ENCODE results near the gene LGMN. TPM values are rescaled to one million over a fixed set of nuclear protein-coding genes. Genes with fewer than 3 reads are reported as not detected.
"Not testable (repeated sequence)": the region's sequence is repeated elsewhere in the genome, so short reads cannot be mapped to it uniquely, and the experiment has no call there.

LGMN gene
- total and polyA plus RNA-seq, 2 experiments from 2014 or later, result 60.0 to 83.5 TPM

DNA sequence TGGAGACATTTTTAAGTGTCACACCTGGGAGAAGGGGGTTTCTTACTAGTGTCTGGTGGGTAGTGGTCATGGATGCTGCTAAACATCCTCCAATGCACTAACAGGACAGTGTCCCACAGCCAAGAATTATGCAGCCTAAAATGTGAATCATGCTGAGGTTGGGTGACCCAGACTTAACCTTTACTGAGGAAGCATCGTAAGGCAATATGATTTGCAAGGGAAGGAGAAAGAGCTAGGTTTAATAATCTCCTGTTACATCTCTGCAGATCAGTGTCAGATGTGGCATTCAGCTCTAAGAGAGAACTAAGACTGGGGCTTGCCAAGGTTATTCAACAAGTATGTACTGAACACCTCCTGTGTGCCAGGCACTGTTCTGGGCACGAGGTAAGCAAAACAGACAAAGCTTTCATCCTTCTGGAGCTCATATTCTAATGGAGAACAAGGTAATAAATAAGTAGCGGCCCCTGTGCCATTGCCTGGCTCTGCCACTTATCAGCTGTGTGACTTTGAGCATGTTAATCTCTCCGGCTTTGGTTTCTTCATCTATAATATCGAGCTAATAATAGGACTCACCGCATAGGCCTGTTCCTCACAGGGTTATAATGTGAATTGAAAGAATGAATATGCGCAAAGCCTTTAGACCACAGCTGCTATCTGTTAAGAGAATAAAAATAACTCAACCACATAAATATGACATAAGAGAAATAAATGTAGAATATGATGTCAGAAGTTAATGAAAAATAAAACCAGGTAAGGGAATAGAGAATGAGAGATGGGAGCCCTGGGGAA is 32.2 kb upstream of the LGMN start:
- Histone ChIP-seq H3K79me2 (replicated peaks; ENCODE audit: insufficient read depth) (no peaks in the 10 kb centered on the region), H3K4me2 (no peak overlapping the region), H3K4me3 (no peak overlapping the region), H2AFZ (no peak overlapping the region), H4K20me1 (replicated peaks; ENCODE audit: insufficient read depth) (no peaks in the 10 kb centered on the region), H3K27ac (ENCODE audit: low read depth) (no peak overlapping the region), H3F3A (replicated peaks; ENCODE audit: low read depth) (no peaks in the 10 kb centered on the region), H3K4me1 (ENCODE audit: insufficient read depth) (no peaks in the 10 kb centered on the region), H3K27me3 (ENCODE audit: insufficient read depth) (no peaks in the 10 kb centered on the region), H3K36me3 (ENCODE audit: insufficient read depth) (no peaks in the 10 kb centered on the region), H3K9me2 (ENCODE audit: insufficient read depth) (peaks cover 5% of the 10 kb centered on the region; the same call in 1 of the 2 replicates)
- TF ChIP-seq, protein P1, sequence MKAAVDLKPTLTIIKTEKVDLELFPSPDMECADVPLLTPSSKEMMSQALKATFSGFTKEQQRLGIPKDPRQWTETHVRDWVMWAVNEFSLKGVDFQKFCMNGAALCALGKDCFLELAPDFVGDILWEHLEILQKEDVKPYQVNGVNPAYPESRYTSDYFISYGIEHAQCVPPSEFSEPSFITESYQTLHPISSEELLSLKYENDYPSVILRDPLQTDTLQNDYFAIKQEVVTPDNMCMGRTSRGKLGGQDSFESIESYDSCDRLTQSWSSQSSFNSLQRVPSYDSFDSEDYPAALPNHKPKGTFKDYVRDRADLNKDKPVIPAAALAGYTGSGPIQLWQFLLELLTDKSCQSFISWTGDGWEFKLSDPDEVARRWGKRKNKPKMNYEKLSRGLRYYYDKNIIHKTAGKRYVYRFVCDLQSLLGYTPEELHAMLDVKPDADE (IDR thresholded peaks at IDR 0.05), result no peak
- ATAC-seq (no peak), DNase-seq (ENCODE audit: low spot score) (no peak)
- no peak overlapping the region for H3K4me3 Mint-ChIP-seq
- no peaks in the 10 kb centered on the region for H3K27me3 Mint-ChIP-seq (ENCODE audit: insufficient read depth, low read depth, poor library complexity)
- H3K4me1 Mint-ChIP-seq, result 0 out of 3 replicates have a peak, but pooled peaks cover 6% of the 10 kb centered on the region
- H3K27ac Mint-ChIP-seq, result no peak overlapping the region
- H3K9me3 Mint-ChIP-seq, result no peaks in the 10 kb centered on the region; the same call in 2 of the 3 replicates
- no peaks in the 10 kb centered on the region for H3K36me3 Mint-ChIP-seq (ENCODE audit: low read depth)

DNA sequence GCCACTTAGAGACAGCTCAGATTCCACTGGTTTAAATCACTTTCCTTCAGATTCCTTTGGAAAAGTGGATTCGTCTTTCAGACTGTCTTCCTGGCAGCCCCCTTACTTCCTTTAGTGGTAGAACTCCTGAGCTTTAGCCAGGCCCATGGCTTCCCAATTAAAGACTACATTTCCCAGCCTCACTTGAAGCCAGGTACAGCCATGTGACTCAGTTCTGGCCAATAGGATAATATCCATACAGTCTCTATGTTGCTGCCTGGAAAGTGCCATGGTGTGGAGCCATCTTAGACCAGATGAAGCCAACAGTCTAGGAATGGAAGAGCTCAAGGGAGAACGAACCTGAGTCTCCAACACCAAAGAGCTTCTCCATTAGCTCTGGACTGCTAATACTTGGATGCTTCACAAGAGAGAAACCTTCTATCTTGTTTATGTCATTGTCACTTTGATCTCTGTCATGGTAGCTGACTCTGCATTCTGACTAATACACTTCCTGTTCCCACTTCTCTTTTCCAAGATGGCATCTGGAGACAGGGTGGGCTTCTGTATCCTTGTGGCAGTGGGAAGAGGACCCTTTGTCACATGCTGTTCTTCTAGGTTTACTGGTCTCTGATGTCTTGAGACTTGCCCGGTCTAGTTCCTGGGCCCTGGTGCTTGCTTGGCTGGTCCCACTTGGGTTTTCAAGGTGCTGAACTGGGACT is 30.6 kb upstream of the LGMN start:
- DNase-seq (ENCODE audit: low spot score), result peak; percentile 38
- not testable (repeated sequence) for H3K4me2 ChIP-seq; H3K36me3 Mint-ChIP-seq (ENCODE audit: low read depth); H3K27me3 Mint-ChIP-seq (ENCODE audit: insufficient read depth, low read depth, poor library complexity); H2AFZ ChIP-seq; H3K4me3 ChIP-seq; H3F3A ChIP-seq (replicated peaks; ENCODE audit: low read depth); H3K4me3 Mint-ChIP-seq; H3K79me2 ChIP-seq (replicated peaks; ENCODE audit: insufficient read depth); H4K20me1 ChIP-seq (replicated peaks; ENCODE audit: insufficient read depth); H3K9me3 Mint-ChIP-seq; H3K9me2 ChIP-seq (ENCODE audit: insufficient read depth); H3K27me3 ChIP-seq (ENCODE audit: insufficient read depth); H3K27ac ChIP-seq (ENCODE audit: low read depth); H3K27ac Mint-ChIP-seq; H3K36me3 ChIP-seq (ENCODE audit: insufficient read depth); H3K4me1 ChIP-seq (ENCODE audit: insufficient read depth)
- ATAC-seq, result peak; percentile 91
- H3K4me1 Mint-ChIP-seq, result peaks cover 10% of the 10 kb centered on the region; the same call in 2 of the 3 replicates

DNA sequence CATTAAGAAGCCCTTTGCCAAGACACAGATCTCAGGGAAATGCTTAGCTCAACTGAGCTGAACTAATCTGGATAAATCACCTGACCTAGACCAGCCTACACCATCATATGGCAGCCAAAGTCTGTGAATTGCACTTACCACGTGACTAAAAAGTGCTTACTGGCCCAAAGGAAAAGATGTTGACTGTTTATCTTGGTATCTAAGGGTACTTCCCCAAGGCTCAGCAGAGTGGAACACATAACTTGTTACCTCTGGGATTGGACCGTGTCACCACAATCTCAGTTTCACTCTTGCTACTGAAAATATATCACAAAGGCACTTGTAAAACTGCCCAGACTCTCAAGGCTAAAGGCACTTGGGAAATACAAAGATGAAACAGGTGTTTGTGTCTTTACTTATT is 26.9 kb upstream of the LGMN start:
- DNase-seq (ENCODE audit: low spot score); H3F3A ChIP-seq (replicated peaks; ENCODE audit: low read depth): not testable (repeated sequence)

More for the DNA sequence above, 26.9 kb upstream of the LGMN start:
- H3K36me3 ChIP-seq (ENCODE audit: insufficient read depth); H3K4me1 ChIP-seq (ENCODE audit: insufficient read depth); H3K27ac ChIP-seq (ENCODE audit: low read depth); H3K27me3 Mint-ChIP-seq (ENCODE audit: insufficient read depth, low read depth, poor library complexity); H3K4me3 Mint-ChIP-seq; H3K9me2 ChIP-seq (ENCODE audit: insufficient read depth); H3K9me3 Mint-ChIP-seq; ATAC-seq; H4K20me1 ChIP-seq (replicated peaks; ENCODE audit: insufficient read depth); H3K79me2 ChIP-seq (replicated peaks; ENCODE audit: insufficient read depth); H3K4me1 Mint-ChIP-seq; H3K4me3 ChIP-seq; H3K4me2 ChIP-seq; H3K27me3 ChIP-seq (ENCODE audit: insufficient read depth); H3K36me3 Mint-ChIP-seq (ENCODE audit: low read depth); H2AFZ ChIP-seq; H3K27ac Mint-ChIP-seq: not testable (repeated sequence)

Measured in GM23338 (cell line).